HepG2 (cell line): ENCODE measurements around the gene HSPA1B. TPM values are rescaled to one million over a fixed set of nuclear protein-coding genes. Genes with fewer than 3 reads are reported as not detected.

Source experiments
- ARID2 ChIP-seq: sonication (generic); formaldehyde crosslinking; IDR thresholded peaks from 2 replicates; pipeline ENCODE4 v1.8.1; 2022; ENCODE audit warnings: mild to moderate bottlenecking, missing genetic modification reagents, borderline replicate concordance
- KLF11 ChIP-seq: IDR thresholded peaks from 2 replicates; pipeline ENCODE4 v1.6.1; 2016; ENCODE audit warnings: missing compliant biosample characterization
- MAZ ChIP-seq, 2 experiments: sonication (generic) in 1 of 2; formaldehyde crosslinking in 1 of 2; IDR thresholded peaks; 2 replicates each; pipeline versions ENCODE4 v1.5.0 to v1.6.1; 2012 to 2020; ENCODE audit warnings: low read depth in 2 of 2, mild to moderate bottlenecking in 2 of 2, borderline replicate concordance in 1 of 2, improper control_type of control experiment in 1 of 2, low read length in 1 of 2, missing genetic modification reagents in 1 of 2, moderate library complexity in 1 of 2
- POLR2A ChIP-seq, 2 experiments: IDR thresholded peaks; 2 replicates each; pipeline ENCODE4 v1.6.1; 2011; ENCODE audit warnings: low read depth in 2 of 2, low read length in 2 of 2, mild to moderate bottlenecking in 1 of 2, moderate library complexity in 1 of 2; ENCODE audit not compliant: insufficient read depth in 1 of 2
- ZBTB38 ChIP-seq: sonication (generic); formaldehyde crosslinking; IDR thresholded peaks from 2 replicates; pipeline ENCODE4 v1.5.1; 2020; ENCODE audit warnings: mild to moderate bottlenecking, missing genetic modification reagents
- ZC3H13 ChIP-seq: sonication (generic); formaldehyde crosslinking; IDR thresholded peaks from 2 replicates; pipeline ENCODE4 v1.8.1; 2023; ENCODE audit warnings: mild to moderate bottlenecking, missing genetic modification reagents, moderate library complexity
- ZNF335 ChIP-seq: sonication (generic); formaldehyde crosslinking; IDR thresholded peaks from 2 replicates; pipeline ENCODE4 v1.4.0; 2020; ENCODE audit warnings: missing genetic modification reagents
- ZNF879 ChIP-seq: sonication (generic); formaldehyde crosslinking; IDR thresholded peaks from 2 replicates; pipeline ENCODE4 v1.8.1; 2023; ENCODE audit warnings: missing genetic modification reagents
- polyA plus RNA-seq, 8 experiments: library from polyadenylated mRNA; depleted of rRNA in 3 of 8; stranded (reverse) in 7 of 8; unstranded in 1 of 8; fragments of >200 nt; fragmentation: Illumina TruSeq in 4 of 8; extraction: Trizol in 4 of 8; gene quantifications; 2 replicates each; pipeline versions ENCODE4 v1.2.1 to v1.2.3, GENCODE V29; 2011 to 2016; ENCODE audit warnings: low read depth in 4 of 8, missing spikeins in 1 of 8, mixed read lengths in 1 of 8; ENCODE audit not compliant: insufficient read depth in 1 of 8
- total RNA-seq, 5 experiments: library from RNA; depleted of rRNA; stranded (reverse); fragments of >200 nt; fragmentation: Illumina TruSeq; extraction: Trizol; gene quantifications; 2 replicates each; pipeline ENCODE4 v1.2.3, GENCODE V29; 2016; ENCODE audit warnings: low read depth in 1 of 5
- TF ChIP-seq, protein P1 (sequence below): sonication (generic); formaldehyde crosslinking; IDR thresholded peaks from 2 replicates; pipeline ENCODE4 v1.8.0; 2022; ENCODE audit warnings: missing genetic modification reagents, mild to moderate bottlenecking, borderline replicate concordance
- TF ChIP-seq, protein P2 (sequence below): sonication (generic); formaldehyde crosslinking; IDR thresholded peaks from 2 replicates; pipeline ENCODE4 v1.5.1; 2020; ENCODE audit warnings: mild to moderate bottlenecking, missing genetic modification reagents, moderate library complexity
- TF ChIP-seq, protein P3 (sequence below): sonication (generic); formaldehyde crosslinking; IDR thresholded peaks from 2 replicates; pipeline ENCODE4 v1.8.0; 2022; ENCODE audit warnings: missing genetic modification reagents, mild to moderate bottlenecking, inconsistent platforms, borderline replicate concordance

The HSPA1B gene
- total and polyA plus RNA-seq, 2 of the 13 experiments (the other 11 are each of a cell fraction or from before 2014, with no cell fraction given) = 26.0 to 186 TPM

DNA sequence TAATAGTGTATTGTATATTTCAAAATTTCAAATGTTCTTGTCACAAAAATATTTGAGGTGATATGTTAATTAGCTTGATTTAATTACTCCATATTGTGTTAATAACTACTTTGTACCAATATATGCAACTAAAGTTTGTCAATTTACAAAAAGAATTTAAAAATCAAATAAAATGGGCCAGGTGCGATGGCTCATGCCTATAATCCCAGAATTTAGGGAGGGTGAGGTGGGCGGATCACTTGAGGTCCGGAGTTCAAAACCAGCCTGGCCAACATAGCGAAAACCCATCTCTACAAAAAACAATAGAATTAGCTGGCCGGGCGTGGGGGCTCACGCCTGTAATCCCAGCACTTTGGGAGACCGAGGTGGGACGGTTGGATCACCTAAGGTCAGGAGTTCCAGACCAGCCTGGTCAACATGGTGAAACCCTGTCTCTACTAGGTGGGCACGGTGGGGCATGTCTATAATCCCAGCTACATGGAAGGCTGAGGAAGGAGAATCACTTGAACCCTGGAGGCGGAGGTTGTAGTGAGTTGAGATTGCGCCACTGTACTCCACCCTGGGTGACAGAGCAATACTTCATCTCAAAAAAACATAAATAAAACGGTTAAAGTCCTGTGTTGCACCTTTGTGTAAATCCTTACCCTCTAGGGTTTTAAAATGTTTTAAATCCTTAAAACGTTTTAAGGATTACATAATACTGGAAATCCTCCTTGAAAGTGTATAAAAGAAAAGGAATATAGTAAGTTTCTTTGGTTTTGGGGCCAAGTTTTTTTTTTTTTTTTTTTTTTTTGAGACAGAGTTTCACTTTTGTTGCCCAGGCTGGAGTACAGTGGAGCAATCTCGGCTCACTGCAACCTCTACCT lies 4.0 kb downstream of the HSPA1B start (continued):
- TF ChIP-seq MAZ (IDR thresholded peaks at IDR 0.05; ENCODE audit: borderline replicate concordance, low read depth, low read length) (no peak), MAZ (CRISPR knock-in tag; IDR thresholded peaks at IDR 0.05; ENCODE audit: low read depth) (0 out of 2 replicates have a peak, but pooled peaks have one; percentile 29), ARID2 (CRISPR knock-in tag) (0 out of 2 replicates have a peak, but pooled peaks have one; percentile 30), KLF11 (CRISPR knock-in tag) (no peak), ZNF335 (CRISPR knock-in tag) (0 out of 2 replicates have a peak, but pooled peaks have one; percentile 27), POLR2A (IDR thresholded peaks at IDR 0.05; ENCODE audit: insufficient read depth in 1 of 2, low read depth in 2 of 2, low read length in 2 of 2) (0 out of 4 replicates have a peak, but pooled peaks have one; percentile 19 to 21), ZBTB38 (CRISPR knock-in tag) (peak; percentile 51; the same call in 1 of the 2 replicates), ZC3H13 (peak; percentile 87), ZNF879 (CRISPR knock-in tag) (no peak)
- TF ChIP-seq, protein P1, sequence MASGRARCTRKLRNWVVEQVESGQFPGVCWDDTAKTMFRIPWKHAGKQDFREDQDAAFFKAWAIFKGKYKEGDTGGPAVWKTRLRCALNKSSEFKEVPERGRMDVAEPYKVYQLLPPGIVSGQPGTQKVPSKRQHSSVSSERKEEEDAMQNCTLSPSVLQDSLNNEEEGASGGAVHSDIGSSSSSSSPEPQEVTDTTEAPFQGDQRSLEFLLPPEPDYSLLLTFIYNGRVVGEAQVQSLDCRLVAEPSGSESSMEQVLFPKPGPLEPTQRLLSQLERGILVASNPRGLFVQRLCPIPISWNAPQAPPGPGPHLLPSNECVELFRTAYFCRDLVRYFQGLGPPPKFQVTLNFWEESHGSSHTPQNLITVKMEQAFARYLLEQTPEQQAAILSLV (CRISPR knock-in tag) = no peak
- TF ChIP-seq, protein P2, sequence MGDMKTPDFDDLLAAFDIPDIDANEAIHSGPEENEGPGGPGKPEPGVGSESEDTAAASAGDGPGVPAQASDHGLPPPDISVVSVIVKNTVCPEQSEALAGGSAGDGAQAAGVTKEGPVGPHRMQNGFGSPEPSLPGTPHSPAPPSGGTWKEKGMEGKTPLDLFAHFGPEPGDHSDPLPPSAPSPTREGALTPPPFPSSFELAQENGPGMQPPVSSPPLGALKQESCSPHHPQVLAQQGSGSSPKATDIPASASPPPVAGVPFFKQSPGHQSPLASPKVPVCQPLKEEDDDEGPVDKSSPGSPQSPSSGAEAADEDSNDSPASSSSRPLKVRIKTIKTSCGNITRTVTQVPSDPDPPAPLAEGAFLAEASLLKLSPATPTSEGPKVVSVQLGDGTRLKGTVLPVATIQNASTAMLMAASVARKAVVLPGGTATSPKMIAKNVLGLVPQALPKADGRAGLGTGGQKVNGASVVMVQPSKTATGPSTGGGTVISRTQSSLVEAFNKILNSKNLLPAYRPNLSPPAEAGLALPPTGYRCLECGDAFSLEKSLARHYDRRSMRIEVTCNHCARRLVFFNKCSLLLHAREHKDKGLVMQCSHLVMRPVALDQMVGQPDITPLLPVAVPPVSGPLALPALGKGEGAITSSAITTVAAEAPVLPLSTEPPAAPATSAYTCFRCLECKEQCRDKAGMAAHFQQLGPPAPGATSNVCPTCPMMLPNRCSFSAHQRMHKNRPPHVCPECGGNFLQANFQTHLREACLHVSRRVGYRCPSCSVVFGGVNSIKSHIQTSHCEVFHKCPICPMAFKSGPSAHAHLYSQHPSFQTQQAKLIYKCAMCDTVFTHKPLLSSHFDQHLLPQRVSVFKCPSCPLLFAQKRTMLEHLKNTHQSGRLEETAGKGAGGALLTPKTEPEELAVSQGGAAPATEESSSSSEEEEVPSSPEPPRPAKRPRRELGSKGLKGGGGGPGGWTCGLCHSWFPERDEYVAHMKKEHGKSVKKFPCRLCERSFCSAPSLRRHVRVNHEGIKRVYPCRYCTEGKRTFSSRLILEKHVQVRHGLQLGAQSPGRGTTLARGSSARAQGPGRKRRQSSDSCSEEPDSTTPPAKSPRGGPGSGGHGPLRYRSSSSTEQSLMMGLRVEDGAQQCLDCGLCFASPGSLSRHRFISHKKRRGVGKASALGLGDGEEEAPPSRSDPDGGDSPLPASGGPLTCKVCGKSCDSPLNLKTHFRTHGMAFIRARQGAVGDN (CRISPR knock-in tag) = 0 out of 2 replicates have a peak, but pooled peaks have one; percentile 16
- TF ChIP-seq, protein P3, sequence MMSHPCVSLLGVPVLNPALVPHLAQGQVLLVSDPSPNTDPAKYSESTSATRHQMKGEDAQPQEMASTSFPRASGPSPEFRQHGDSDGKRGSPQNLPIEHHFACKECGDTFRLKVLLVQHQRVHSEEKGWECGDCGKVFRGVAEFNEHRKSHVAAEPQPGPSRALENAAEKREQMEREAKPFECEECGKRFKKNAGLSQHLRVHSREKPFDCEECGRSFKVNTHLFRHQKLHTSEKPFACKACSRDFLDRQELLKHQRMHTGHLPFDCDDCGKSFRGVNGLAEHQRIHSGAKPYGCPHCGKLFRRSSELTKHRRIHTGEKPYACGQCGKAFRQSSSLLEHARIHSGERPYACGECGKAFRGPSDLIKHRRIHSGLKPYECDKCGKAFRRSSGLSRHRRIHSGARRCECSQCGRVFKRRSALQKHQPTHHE (CRISPR knock-in tag) = no peak
